GM19193 (cell line): ENCODE results near the gene SCN4A.

Source experiments
- POLR2A ChIP-seq: IDR thresholded peaks from 4 replicates; pipeline ENCODE4 v1.6.1; 2011; ENCODE audit not compliant: insufficient read depth, insufficient read length; ENCODE audit errors: extremely low read depth

The SCN4A gene

DNA sequence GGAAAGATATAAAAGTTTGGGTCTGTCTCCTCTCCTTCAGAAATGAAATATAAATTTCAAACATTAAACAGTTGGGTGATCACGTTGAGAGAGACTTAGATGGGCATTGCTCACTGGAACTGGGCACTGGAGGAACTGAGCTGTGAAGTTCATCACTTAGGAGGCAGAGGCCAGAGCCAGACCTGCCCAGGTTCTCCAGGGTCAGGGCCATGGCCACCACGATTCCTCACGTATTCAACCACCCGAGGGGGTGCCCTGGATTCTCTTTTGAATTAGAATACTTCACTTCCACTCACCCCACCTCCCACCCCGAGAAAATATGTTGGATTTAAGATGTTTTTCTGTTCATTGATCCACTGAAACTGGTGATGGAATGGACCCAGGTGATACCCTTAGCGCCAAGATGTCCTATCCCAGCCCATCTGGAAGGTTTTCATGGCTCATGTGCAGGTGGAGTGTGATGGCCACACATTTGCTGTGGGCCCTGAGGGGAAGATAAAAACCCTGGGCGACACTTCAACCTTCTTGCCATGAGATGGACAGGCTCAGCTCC is 31.6 kb upstream of the SCN4A start:
- no peak for TF ChIP-seq POLR2A

- TF ChIP-seq POLR2A: no peak
Measured at GRCh38 chr17:64003526-64004121, 30.9 kb upstream of the SCN4A start.

DNA sequence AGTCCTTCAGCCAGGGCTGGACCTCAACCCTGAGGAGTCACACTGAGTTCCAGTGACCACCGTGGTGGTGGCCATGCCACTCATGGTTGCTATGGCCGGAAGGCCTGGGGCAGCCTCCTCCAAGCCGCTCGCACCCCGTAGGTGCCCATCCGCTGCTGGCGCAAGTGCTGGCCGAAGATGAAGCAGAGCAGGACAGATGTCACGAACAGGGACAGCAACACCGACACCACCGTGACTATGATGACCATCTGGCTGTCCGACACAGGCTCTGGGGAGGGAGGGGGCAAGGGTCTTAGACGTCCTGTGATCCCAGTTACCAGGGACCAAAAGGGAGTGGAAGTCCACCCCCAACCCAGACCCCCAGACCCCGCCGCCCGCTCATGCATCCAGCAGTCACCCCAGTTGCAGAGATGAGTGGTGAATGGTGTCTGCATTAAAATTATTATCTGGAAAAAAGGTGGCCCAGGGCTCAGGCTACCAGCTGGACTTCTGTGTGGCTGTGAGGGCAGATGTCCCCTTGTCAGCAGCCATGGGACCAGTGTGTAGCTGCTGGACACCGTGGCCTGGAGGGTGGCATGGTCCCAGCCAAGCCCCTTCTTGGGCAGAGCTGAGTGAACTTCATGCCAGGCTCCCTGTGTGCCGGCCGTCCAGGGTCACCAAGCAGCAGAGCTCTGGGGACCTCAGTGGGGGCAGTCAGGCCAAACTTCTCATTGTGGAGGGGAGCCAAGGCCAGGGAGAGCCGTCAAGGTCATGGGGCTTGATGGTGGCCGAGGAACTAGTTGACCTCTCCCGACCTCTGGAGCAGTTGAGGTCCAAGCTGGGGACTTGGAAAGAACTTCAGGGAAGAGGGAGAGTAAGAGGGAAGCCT is 30.2 kb upstream of the SCN4A start:
- TF ChIP-seq POLR2A: no peak

GRCh38 chr17:64001763-64002529 is 29.2 kb upstream of the SCN4A start:
- TF ChIP-seq POLR2A: no peak

DNA sequence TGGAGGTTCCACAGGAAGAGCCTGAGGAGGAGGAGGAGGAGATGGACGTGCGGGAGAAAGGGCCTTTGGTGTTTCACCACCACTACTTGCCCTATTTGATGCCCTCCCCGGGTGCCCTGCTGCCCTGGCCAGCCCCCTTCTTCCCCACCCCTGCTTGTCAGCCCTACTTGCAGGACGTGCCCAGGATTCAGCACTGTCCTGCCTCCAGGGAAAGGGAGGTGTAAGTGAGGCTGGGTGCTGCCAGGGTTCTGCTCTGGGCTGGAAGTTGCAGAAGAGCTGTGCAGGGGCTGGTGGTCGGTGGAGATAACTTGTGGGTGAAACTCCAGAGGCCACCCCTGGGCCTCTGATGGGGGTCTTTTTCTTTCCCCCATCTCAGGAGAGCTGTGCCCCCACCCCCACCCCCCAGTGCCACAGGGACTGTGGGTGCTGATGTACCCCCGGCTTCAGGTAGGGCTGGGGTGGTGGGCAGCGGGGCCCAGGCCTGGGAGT is 28.4 kb upstream of the SCN4A start:
- TF ChIP-seq POLR2A: no peak

DNA sequence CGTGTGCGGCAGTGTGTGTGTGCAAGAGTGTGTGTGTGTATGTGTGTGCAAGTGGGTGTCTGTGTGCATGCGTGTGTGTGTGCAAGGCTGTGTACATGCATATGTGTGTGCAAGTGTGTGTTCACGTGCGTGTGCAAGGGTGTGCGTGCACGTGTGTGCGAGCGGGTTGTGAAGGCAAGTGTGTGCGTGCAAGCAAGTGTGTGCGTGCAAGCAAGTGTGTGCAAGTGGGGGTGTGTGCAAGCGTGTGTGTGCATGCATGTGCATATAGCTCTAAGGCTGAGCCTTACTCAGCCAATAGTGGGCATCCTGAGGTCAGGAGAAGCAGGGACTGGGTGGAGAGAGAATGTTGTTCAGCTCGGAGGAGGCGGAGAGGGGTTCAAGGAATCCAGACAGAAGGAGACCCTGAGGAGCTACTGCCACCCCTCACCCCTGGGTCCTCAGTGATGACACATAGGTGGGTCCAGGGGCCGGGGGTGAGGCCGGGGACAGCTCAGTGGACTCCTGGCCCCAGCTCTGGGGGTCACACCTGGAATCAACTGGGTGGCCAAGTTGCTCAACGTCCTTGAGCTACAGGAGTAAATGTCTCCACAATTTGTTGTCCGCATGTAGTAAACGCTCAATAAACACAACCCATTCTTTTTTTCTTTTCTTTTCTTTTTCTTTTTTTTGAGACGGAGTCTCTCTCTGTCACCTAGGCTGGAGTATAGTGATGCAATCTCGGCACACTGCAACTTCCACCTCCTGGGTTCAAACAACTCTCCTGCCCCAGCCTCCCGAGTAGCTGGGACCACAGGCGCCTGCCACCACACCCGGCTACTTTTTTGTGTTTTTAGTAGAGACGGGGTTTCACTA is 27.2 kb upstream of the SCN4A start:
- TF ChIP-seq POLR2A: no peak

- no peak for TF ChIP-seq POLR2A
Measured at GRCh38 chr17:63998721-63999679, 26.3 kb upstream of the SCN4A start.

GRCh38 chr17:63998050-63998720 is 25.5 kb upstream of the SCN4A start, which contains the start of gene PRR29:
Gene PRR29, plus strand, starts transcription at chr17:63998351. Its CDS starts 14 bp downstream, at chr17:63998365.
- no peak for TF ChIP-seq POLR2A

DNA sequence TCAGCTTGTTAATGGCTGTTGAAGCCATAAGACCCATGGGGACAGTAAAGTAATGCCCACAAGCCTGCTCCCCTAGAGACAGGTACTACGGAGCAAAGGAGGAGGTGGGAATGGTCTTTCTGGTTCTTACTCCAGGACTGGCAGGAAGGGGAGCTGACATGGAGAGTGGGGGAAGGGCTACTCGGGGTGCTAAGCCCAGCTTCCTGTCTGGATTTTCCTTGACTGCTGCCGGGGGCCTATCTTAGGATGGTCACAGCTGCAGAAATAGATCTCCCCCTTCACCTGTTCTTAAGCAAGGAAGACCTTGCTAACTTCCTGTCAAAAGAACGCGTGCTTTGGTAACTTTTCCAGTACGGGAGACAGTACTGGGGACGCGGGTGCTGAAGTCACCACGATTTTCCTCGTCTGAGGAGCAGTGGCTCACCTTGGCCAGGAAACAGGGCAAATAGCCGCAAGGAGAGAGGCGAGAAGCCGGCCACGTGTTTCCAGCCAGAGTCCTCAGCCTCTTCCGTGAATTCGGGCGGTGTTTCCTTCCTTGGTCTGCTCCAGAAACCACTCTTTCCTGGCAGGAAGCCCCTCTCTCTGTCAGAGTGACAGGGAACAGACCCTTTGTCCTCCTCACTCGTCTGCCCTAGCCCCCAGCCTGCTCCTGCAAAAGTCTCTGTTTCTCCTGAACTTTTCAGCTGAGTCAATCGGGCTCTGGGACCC is 24.8 kb upstream of the SCN4A start:
- TF ChIP-seq POLR2A: no peak

GRCh38 chr17:63996430-63997182 is 23.9 kb upstream of the SCN4A start:
- TF ChIP-seq POLR2A: no peak

- no peak for TF ChIP-seq POLR2A
Measured at GRCh38 chr17:63995626-63996025, 22.9 kb upstream of the SCN4A start.

GRCh38 chr17:63993368-63993985 is 20.8 kb upstream of the SCN4A start:
- no peak for TF ChIP-seq POLR2A
